HepG2 (cell line): ENCODE data around the gene PARD3. TPM values are rescaled to one million over a fixed set of nuclear protein-coding genes. Genes with fewer than 3 reads are reported as not detected.

Experiments
- BCL3 ChIP-seq: sonication (generic); formaldehyde crosslinking; IDR thresholded peaks from 2 replicates; pipeline ENCODE4 v1.5.1; 2020; ENCODE audit warnings: mild to moderate bottlenecking, missing genetic modification reagents, moderate library complexity
- CREM ChIP-seq, 2 experiments: sonication (generic) in 1 of 2; formaldehyde crosslinking in 1 of 2; IDR thresholded peaks; 2 replicates each; pipeline versions ENCODE4 v1.4.0 to v1.6.1; 2016 to 2020; ENCODE audit warnings: antibody characterized with exemption in 1 of 2, mild to moderate bottlenecking in 1 of 2, missing genetic modification reagents in 1 of 2
- ELF3 ChIP-seq: IDR thresholded peaks from 2 replicates; pipeline ENCODE4 v1.6.1; 2016; ENCODE audit warnings: missing genetic modification reagents, missing compliant biosample characterization
- GABPA ChIP-seq, 2 experiments: IDR thresholded peaks; 2 replicates each; pipeline ENCODE4 v1.6.1; 2011 to 2016; ENCODE audit warnings: low read depth in 2 of 2, low read length in 1 of 2, missing biosample characterization in 1 of 2, missing genetic modification characterization in 1 of 2
- KLF9 ChIP-seq: IDR thresholded peaks from 2 replicates; pipeline ENCODE4 v1.6.1; 2016; ENCODE audit warnings: low read depth
- MED1 ChIP-seq: sonication (generic); formaldehyde crosslinking; IDR thresholded peaks from 2 replicates; pipeline ENCODE4 v1.4.0; 2020; ENCODE audit warnings: missing genetic modification reagents
- MIER2 ChIP-seq: IDR thresholded peaks from 2 replicates; pipeline ENCODE4 v1.6.1; 2016; ENCODE audit warnings: missing biosample characterization, missing genetic modification reagents
- PTBP1 ChIP-seq: fragments of 200-400 bp; formaldehyde crosslinking; IDR thresholded peaks from 2 replicates; pipeline ENCODE4 v1.6.1; 2018; ENCODE audit warnings: low read length, low read depth; ENCODE audit not compliant: poor library complexity, severe bottlenecking
- SMC3 ChIP-seq: IDR thresholded peaks from 2 replicates; pipeline ENCODE4 v1.6.1; 2011; ENCODE audit warnings: low read length, improper control_type of control experiment
- STAG1 ChIP-seq: sonication (generic); formaldehyde crosslinking; IDR thresholded peaks from 2 replicates; pipeline ENCODE4 v1.4.0; 2020; ENCODE audit warnings: missing genetic modification reagents
- TCF7 ChIP-seq: sonication (generic); IDR thresholded peaks from 2 replicates; pipeline ENCODE4 v1.6.1; 2016; ENCODE audit warnings: antibody characterized with exemption, low read depth
- TOPORS ChIP-seq: sonication (generic); formaldehyde crosslinking; IDR thresholded peaks from 2 replicates; pipeline ENCODE4 v1.8.0; 2023; ENCODE audit warnings: mild to moderate bottlenecking, missing genetic modification reagents
- YY1 ChIP-seq: IDR thresholded peaks from 2 replicates; pipeline ENCODE4 v1.6.1; 2011; ENCODE audit warnings: low read length, low read depth, moderate library complexity, mild to moderate bottlenecking; ENCODE audit not compliant: insufficient read depth, insufficient replicate concordance
- ZBTB40 ChIP-seq, 2 experiments: fragments of 450-650 bp in 1 of 2; sonication (generic) in 1 of 2; formaldehyde crosslinking in 1 of 2; IDR thresholded peaks; 2 replicates each; pipeline versions ENCODE4 v1.6.1 to v1.8.0; 2016 to 2022; ENCODE audit warnings: antibody characterized with exemption in 1 of 2, mild to moderate bottlenecking in 1 of 2, missing genetic modification reagents in 1 of 2
- ZBTB7A ChIP-seq: sonication (generic); formaldehyde crosslinking; IDR thresholded peaks from 2 replicates; pipeline ENCODE4 v1.8.0; 2022; ENCODE audit warnings: mild to moderate bottlenecking, missing genetic modification reagents
- ZC3H4 ChIP-seq: sonication (generic); formaldehyde crosslinking; IDR thresholded peaks from 2 replicates; pipeline ENCODE4 v1.4.0; 2020; ENCODE audit warnings: missing genetic modification reagents, borderline replicate concordance
- ZFAT ChIP-seq: sonication (generic); formaldehyde crosslinking; conservative IDR thresholded peaks from 2 replicates; pipeline ENCODE4 v1.8.1; 2023; ENCODE audit warnings: missing genetic modification reagents, inconsistent platforms
- ZKSCAN5 ChIP-seq: sonication (generic); formaldehyde crosslinking; IDR thresholded peaks from 2 replicates; pipeline ENCODE4 v1.5.1; 2020; ENCODE audit warnings: mild to moderate bottlenecking, missing genetic modification reagents
- ZNF296 ChIP-seq: sonication (generic); formaldehyde crosslinking; conservative IDR thresholded peaks from 2 replicates; pipeline ENCODE4 v1.5.0; 2020; ENCODE audit warnings: mild to moderate bottlenecking, missing genetic modification reagents
- ZNF431 ChIP-seq: sonication (generic); formaldehyde crosslinking; IDR thresholded peaks from 2 replicates; pipeline ENCODE4 v1.9.0; 2022; ENCODE audit warnings: missing genetic modification reagents, low read depth, mild to moderate bottlenecking, borderline replicate concordance
- polyA plus RNA-seq, 8 experiments: library from polyadenylated mRNA; depleted of rRNA in 3 of 8; stranded (reverse) in 7 of 8; unstranded in 1 of 8; fragments of >200 nt; fragmentation: Illumina TruSeq in 4 of 8; extraction: Trizol in 4 of 8; gene quantifications; 2 replicates each; pipeline versions ENCODE4 v1.2.1 to v1.2.3, GENCODE V29; 2011 to 2016; ENCODE audit warnings: low read depth in 4 of 8, missing spikeins in 1 of 8, mixed read lengths in 1 of 8; ENCODE audit not compliant: insufficient read depth in 1 of 8
- total RNA-seq, 5 experiments: library from RNA; depleted of rRNA; stranded (reverse); fragments of >200 nt; fragmentation: Illumina TruSeq; extraction: Trizol; gene quantifications; 2 replicates each; pipeline ENCODE4 v1.2.3, GENCODE V29; 2016; ENCODE audit warnings: low read depth in 1 of 5

PARD3 gene
- total and polyA plus RNA-seq, 2 of the 13 experiments (the other 11 are each of a cell fraction or from before 2014, with no cell fraction given), result 40.9 to 60.0 TPM

DNA sequence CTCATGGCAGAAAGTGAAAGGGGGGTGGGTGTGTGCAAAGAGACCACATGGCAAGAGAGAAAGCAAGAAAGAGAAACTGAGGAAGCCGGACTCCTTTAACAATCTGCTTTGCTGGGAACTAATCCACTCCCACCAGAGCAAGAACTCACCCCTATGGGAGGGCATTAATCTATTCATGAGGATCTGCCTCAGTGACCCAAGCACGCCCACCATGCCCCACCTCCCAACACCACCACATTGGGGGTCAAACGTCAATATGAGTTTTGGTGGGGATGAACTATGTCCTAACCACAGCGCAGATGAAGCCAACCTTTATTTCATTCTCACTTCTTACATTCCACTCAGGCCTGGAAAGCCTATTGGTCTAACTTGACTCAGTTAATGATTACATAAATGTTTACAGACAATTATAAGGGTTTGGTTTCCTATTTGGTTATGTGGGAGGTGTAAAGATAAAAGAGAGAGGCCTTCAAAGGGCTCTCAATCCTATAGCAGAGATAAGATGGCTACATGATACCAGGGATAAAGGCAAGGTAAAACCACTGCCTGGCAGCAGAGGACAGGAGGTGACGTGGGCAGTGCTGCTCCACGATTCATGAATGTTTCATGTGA, 601.8 kb downstream of the PARD3 start (continued):
- TF ChIP-seq ZBTB7A (CRISPR knock-in tag) (0 out of 2 replicates have a peak, but pooled peaks have one; percentile 36), PTBP1 (no peak), SMC3 (peak; percentile 32; the same call in 1 of the 2 replicates), YY1 (peak; percentile 40), TOPORS (peak; percentile 59; the same call in 1 of the 2 replicates), GABPA (IDR thresholded peaks at IDR 0.05; ENCODE audit: low read depth, low read length) (no peak), GABPA (CRISPR knock-in tag; IDR thresholded peaks at IDR 0.05; ENCODE audit: low read depth) (peak; percentile 44; the same call in 1 of the 2 replicates), MIER2 (CRISPR knock-in tag) (0 out of 2 replicates have a peak, but pooled peaks have one; percentile 37), BCL3 (CRISPR knock-in tag) (no peak), STAG1 (CRISPR knock-in tag) (peak; percentile 42; the same call in 1 of the 2 replicates), KLF9 (CRISPR knock-in tag) (0 out of 2 replicates have a peak, but pooled peaks have one; percentile 27), TCF7 (peak; percentile 97), ZFAT (CRISPR knock-in tag) (no peak), ZC3H4 (CRISPR knock-in tag) (no peak), ZKSCAN5 (CRISPR knock-in tag) (peak; percentile 83; the same call in 1 of the 2 replicates), ELF3 (CRISPR knock-in tag) (peak; percentile 67; the same call in 1 of the 2 replicates), ZBTB40 (IDR thresholded peaks at IDR 0.05) (no peak), ZBTB40 (CRISPR knock-in tag; IDR thresholded peaks at IDR 0.05) (peak; percentile 15; the same call in 1 of the 2 replicates), MED1 (peak; percentile 90), ZNF431 (CRISPR knock-in tag) (no peak), ZNF296 (CRISPR knock-in tag) (no peak), CREM (IDR thresholded peaks at IDR 0.05) (peak; percentile 95), CREM (CRISPR knock-in tag; IDR thresholded peaks at IDR 0.05) (no peak)
